Loucy (cell line): ENCODE data around the gene COLEC11.
"Not testable (repeated sequence)": the region's sequence is repeated elsewhere in the genome, so short reads cannot be mapped to it uniquely, and the experiment has no call there.

Experiments used
- EZH2phosphoT487 ChIP-seq: fragments of 200-600 bp; IDR thresholded peaks from 2 replicates; pipeline ENCODE4 v1.6.1; 2018; ENCODE audit warnings: antibody characterized with exemption, mild to moderate bottlenecking, moderate library complexity, borderline replicate concordance
- TF ChIP-seq, protein P1 (sequence below): fragments of 200-600 bp; sonication (generic); conservative IDR thresholded peaks from 2 replicates; pipeline ENCODE4 v1.5.1; 2014; ENCODE audit warnings: mild to moderate bottlenecking, antibody characterized with exemption, low read length

DNA sequence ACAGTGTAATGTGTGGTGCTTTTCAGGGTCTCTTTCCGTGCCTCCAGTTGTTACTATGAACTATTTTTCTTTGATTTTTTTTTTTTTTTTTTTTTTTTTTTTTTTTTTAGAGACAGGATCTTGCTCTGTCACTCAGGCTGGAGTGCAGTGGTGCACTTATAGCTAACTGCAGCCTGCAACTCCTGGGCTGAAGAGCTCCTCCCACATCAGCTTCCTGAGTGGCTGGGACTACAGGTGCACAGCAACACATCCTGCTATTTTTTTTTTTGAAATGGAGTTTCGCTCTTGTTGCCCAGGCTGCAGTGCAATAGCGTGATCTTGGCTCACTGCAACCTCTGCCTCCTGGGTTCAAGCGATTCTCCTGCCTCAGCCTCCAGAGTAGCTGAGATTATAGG is 14.4 kb downstream of the COLEC11 start:
- TF ChIP-seq, protein P1, sequence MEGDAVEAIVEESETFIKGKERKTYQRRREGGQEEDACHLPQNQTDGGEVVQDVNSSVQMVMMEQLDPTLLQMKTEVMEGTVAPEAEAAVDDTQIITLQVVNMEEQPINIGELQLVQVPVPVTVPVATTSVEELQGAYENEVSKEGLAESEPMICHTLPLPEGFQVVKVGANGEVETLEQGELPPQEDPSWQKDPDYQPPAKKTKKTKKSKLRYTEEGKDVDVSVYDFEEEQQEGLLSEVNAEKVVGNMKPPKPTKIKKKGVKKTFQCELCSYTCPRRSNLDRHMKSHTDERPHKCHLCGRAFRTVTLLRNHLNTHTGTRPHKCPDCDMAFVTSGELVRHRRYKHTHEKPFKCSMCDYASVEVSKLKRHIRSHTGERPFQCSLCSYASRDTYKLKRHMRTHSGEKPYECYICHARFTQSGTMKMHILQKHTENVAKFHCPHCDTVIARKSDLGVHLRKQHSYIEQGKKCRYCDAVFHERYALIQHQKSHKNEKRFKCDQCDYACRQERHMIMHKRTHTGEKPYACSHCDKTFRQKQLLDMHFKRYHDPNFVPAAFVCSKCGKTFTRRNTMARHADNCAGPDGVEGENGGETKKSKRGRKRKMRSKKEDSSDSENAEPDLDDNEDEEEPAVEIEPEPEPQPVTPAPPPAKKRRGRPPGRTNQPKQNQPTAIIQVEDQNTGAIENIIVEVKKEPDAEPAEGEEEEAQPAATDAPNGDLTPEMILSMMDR: not testable (repeated sequence)
- not testable (repeated sequence) for TF ChIP-seq EZH2phosphoT487
